Stimulated activated CD8-positive, alpha-beta memory T cell treated with anti-CD3 and anti-CD28 coated beads, Interleukin-7, amount 100 ng/mL, for 48 hours (primary cell): ENCODE measurements around the gene PROSER3.
"Not testable (repeated sequence)": the region's sequence is repeated elsewhere in the genome, so short reads cannot be mapped to it uniquely, and the experiment has no call there.

ENCODE experiments used
- DNase-seq, 2 donors: peaks; one replicate each; pipeline ENCODE4 v3.0.0-alpha.2; 2020; ENCODE audit warnings: low read depth in 1 of 2; ENCODE audit errors: extremely low read depth in 1 of 2

The PROSER3 gene

DNA sequence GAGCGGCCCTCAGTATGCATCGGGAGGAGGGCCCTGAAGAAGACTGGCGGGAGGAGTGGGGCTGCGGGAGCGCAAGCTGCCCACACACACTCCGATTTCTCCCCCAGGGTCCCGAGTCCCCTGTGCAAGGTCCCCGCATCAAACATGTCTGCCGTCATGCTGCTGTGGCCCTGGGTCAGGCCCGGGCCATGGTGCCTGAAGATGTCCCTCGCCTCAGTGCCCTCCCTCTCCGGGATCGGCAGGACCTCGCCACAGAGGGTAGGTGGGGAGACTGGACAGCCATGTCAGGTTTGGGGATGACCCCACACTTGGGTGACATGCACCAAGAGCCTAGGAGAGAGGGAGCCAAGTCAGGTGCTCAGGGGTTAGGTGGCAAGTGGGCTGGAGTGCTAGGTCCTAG, 35.5 kb upstream of the PROSER3 start:
- no peak for DNase-seq

DNA sequence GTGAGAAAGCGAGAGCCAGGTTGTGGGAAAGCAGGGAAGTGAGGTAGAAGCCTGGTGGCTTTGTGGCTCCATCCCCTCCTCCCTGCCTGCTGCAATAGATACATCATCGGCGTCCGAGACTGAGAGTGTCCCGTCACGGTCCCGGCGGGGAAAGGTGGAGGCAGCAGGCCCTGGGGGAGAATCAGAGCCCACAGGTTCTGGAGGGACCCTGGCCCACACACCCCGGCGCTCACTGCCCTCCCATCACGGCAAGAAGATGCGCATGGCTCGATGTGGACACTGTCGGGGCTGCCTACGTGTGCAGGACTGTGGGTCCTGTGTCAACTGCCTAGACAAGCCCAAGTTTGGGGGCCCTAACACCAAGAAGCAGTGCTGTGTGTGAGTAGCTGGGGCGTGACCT, 35.1 kb upstream of the PROSER3 start:
- no peak for DNase-seq

DNA sequence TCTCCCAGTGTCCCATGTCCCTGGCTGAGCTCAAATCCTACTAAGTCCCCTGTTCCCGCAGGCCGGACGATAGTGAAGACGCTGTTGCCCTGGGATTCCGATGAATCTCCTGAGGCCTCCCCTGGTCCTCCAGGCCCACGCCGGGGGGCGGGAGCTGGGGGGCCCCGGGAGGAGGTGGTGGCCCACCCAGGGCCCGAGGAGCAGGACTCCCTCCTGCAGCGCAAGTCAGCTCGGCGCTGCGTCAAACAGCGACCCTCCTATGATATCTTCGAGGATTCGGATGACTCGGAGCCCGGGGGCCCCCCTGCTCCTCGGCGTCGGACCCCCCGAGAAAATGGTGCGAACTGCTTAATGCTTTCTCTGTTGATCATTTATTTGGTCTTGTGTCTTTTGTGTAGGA, 34.3 kb upstream of the PROSER3 start:
- DNase-seq, result no peak

DNA sequence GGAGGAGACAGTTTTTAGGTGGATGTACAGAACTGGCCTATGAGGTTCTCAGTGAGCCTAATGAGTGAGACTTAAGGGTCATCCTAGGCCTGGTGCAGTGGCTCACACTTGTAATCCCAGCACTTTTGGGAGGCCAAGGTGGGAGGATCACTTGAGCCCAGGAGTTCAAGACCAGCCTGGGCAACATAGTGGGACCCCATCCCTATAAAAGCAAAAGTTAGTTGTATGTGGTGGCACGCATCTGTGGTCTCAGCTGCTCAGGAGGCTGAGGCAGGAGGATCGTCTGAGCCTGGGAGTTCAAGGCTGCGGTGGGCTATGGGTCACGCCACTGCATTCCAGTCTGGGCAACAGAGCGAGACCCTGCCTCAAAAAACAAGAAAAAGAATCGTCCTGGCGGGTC, 33.8 kb upstream of the PROSER3 start:
- not testable (repeated sequence) for DNase-seq

DNA sequence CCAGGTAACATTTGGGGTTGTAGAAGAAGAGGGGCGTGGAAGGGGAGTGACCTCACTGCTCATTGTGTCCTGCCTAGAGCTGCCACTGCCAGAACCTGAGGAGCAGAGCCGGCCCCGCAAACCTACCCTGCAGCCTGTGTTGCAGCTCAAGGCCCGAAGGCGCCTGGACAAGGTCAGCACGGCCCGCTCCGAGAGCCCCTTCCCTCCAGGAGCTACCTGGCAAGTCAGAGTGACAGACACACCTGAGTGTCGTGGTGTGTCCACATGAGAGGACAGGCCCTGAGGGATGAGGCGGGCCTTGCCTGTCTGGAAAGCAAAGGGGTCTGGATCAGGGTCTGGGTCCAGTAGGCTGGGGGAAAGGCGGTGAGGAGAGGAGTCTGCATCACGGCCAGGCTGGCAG, 33.4 kb upstream of the PROSER3 start:
- DNase-seq, result no peak

DNA sequence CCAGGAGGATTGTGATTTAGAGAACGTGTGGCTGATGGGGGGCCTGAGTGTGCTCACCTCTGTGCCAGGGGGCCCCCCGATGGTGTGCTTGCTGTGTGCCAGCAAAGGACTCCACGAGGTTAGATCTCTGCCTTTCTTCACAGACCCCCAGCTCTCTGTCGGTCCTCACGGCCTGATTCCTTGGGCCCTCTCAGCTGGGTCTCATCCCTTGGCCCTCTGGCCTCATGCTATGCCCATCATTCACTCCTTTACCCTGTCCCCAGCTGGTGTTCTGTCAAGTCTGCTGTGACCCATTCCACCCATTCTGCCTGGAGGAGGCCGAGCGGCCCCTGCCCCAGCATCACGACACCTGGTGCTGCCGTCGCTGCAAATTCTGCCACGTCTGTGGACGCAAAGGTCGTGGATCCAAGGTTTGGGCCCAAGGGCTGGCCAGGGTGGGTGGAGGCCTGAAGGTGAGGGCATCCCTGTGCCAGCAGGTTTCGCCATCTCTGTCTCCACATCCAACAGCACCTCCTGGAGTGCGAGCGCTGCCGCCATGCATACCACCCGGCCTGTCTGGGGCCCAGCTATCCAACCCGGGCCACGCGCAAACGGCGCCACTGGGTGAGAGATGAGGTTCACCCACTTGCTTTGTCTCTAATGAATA, 32.6 kb upstream of the PROSER3 start:
- no peak for DNase-seq

DNA sequence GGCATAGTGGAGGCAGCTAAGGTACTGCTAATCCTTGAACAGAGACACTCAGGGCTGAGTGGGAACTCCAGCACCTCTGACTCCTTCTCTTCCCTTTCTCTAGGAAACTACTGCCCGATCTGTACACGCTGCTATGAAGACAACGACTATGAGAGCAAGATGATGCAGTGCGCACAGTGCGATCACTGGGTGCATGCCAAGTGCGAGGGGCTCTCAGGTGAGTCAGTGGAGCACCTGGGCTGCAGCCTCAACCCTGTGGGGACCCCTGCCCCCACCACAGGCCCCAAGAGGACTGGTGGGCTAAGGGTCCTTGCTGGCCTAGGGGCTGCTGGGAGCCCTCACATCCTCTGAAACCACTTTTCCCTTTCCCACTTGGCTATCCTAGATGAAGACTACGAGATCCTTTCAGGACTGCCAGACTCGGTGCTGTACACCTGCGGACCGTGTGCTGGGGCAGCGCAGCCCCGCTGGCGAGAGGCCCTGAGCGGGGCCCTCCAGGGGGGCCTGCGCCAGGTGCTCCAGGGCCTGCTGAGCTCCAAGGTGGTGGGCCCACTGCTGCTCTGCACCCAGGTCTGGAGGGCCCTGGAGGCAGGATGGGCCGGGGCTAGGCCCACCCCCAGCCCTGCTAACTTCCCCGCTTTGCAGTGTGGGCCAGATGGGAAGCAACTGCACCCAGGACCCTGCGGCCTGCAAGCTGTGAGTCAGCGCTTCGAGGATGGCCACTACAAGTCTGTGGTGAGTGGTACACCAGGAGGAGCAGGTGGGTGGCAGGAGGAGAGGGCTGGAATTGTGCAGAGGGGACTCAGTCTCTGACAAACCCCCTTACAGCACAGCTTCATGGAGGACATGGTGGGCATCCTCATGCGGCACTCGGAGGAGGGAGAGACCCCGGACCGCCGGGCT, 30.7 kb upstream of the PROSER3 start:
- no peak for DNase-seq

DNA sequence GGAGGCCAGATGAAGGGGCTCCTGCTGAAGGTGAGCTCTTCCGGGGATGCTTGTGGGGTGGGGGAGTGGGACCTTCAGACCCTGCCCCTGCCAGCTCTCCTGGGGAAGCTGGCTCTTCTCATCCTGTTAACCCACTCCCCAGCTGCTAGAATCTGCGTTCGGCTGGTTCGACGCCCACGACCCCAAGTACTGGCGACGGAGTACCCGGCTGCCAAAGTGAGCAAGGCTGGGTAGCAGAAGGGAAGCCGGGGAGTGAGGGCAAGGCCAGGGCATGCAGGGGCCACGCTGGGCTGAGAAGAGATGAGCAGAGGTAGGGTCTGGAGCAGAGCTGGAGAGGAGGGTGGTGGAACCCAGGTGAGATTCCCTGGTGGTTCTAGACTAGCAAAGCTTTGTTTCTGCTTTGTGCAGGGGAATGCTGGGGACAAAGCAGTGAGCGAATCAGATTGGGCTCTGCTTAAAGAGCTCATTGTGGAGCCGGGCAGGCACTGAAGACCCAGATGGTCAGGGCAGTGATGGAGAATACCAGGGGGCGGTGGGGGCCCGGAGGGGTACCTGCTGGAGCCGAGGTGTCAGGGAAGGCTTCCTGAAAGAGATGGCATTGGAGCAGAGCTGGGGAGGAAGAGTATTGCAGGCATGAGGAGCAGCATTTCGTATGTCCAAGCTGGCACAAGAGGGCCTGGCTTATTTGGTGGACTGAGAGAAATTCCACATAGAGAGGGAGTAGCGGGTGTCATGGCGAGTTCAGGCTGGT, 29.8 kb upstream of the PROSER3 start:
- DNase-seq, result no peak

DNA sequence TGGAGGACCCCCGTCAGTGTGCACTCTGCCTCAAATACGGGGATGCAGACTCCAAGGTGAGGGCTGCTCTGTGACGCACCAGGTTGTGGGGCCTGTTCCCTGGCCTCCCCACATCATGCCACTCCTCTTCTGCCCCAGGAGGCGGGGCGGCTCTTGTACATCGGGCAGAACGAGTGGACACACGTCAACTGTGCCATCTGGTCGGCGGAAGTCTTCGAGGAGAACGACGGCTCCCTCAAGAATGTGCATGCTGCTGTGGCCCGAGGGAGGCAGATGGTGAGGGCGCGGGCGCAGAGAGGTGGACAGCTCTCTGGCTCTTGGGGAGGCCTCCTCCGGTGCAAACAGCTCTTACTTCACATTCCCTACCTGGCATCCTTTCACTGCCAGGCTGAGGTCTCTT, 29.0 kb upstream of the PROSER3 start:
- no peak for DNase-seq

DNA sequence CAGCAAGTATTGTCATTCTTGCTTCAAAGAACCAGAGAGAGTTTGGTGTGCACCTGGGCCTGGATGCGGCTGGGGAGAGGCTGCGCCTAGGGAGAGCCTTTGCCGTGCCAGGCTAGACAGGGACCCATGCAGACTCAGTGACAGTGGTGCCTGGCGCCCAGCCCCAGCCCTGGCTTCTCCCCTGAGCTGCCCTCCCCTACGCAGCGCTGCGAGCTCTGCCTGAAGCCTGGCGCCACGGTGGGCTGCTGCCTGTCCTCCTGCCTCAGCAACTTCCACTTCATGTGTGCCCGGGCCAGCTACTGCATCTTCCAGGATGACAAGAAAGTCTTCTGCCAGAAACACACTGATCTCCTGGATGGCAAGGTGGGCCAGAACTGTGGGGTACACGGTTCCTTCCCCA, 28.2 kb upstream of the PROSER3 start:
- no peak for DNase-seq

DNA sequence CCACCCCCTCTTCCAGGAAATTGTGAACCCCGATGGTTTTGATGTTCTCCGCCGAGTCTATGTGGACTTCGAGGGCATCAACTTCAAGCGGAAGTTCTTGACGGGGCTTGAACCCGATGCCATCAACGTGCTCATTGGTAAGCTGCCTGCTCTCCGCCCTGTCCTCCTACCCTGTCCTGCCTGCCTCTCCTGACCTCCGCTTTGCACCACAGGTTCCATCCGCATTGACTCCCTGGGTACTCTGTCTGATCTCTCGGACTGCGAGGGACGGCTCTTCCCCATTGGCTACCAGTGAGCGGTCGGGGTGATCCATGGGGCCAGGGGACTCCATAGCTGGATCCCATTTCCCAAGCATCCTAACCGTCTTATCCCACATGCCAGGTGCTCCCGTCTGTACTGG, 27.6 kb upstream of the PROSER3 start:
- DNase-seq, result no peak

DNA sequence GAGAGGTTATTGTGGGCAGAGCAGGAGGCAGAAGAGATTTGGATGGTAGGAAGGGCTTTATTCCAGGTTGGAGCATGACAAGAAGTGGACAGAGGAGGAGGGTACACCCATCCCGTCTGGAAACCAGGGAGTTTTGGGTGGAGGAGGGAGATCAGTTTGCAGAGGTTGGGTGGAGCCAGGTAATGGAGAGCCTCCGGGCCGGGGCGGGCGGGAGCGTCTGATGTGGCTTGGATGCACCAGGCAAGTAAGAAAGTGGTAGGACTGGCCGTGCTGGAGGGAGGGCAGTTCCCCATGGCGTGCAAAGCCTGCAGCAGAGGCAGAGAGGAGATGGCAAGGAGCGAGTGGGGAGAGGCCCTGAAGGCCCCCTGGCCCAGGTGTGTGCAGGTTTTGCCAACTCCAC, 26.6 kb upstream of the PROSER3 start:
- DNase-seq, result no peak

DNA sequence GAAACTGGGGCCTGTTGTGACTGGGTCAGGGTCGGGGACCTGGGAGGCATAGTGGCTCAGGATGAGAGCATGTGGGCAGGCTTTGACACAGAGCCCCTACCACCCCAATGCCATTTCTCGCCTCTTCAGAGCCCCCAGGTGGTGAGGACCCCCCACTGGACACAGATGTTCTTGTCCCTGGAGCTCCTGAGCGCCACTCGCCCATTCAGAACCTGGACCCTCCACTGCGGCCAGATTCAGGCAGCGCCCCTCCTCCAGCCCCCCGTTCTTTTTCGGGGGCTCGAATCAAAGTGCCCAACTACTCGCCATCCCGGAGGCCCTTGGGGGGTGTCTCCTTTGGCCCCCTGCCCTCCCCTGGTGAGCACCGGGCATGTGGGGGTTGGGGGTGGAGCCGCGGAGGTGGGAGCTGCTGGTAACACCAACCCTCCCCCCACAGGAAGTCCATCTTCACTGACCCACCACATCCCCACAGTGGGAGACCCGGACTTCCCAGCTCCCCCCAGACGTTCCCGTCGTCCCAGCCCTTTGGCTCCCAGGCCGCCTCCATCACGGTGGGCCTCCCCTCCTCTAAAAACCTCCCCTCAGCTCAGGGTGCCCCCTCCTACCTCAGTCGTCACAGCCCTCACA, 26.1 kb upstream of the PROSER3 start:
- no peak for DNase-seq

DNA sequence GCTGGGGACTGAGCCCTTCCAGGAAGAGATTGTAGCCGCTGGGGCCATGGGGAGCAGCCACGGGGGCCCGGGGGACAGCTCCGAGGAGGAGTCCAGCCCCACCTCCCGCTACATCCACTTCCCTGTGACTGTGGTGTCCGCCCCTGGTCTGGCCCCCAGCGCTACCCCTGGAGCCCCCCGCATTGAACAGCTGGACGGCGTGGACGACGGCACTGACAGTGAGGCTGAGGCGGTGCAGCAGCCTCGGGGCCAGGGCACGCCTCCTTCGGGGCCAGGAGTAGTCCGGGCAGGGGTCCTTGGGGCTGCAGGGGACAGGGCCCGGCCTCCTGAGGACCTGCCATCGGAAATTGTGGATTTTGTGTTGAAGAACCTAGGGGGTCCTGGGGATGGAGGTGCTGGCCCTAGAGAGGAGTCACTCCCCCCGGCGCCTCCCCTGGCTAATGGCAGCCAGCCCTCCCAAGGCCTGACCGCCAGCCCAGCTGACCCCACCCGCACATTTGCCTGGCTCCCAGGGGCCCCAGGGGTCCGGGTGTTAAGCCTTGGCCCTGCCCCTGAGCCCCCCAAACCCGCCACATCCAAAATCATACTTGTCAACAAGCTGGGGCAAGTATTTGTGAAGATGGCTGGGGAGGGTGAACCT, 25.3 kb upstream of the PROSER3 start:
- DNase-seq, result no peak

DNA sequence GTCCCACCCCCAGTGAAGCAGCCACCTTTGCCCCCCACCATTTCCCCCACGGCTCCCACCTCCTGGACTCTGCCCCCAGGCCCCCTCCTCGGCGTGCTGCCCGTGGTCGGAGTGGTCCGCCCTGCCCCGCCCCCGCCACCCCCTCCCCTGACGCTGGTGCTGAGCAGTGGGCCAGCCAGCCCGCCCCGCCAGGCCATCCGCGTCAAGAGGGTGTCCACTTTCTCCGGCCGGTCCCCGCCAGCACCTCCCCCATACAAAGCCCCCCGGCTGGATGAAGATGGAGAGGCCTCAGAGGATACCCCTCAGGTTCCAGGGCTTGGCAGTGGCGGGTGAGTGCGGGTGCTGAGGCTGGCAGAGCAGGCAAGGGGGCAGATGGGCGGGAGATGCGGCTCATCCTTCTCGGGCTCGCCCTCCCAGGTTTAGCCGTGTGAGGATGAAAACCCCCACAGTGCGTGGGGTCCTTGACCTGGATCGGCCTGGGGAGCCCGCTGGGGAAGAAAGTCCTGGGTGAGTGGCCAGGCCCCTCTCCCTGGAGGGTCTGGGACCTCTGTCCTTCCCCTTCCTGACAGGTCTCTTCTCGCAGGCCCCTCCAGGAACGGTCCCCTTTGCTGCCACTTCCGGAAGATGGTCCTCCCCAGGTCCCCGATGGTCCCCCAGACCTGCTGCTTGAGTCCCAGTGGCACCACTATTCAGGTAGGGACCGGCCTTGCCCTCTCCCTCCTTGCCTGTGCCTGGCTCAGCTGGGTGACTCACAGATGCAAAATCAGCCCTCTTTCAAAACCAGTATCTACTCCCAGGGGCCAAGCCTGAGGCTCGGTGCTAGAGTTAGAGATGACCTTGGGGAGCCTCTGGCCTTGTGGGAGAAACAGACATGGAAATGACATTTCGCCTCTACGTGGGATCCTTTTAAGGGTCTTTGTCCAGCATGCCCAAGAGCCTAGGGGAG, 24.5 kb upstream of the PROSER3 start:
- DNase-seq, result no peak

DNA sequence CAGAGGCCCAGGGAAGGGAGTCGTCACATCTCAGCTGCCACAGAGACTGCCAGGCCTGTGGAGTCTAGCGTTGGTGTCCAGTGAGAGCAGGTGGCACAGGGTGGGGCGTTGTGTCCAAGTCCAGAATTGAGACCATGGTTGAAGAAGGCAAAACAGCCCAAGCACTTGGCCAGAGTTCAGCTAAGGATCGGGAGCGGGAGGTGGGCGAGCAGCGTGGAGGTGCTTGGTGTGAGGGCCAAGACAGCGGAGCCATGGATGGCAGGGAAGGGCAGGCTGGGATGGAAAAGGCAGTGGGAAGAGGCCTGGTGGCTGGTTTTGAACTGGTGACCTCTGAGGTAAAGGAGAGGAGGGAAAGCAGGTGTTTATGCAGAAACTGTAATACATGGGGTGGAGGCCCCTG, 23.7 kb upstream of the PROSER3 start:
- no peak for DNase-seq

DNA sequence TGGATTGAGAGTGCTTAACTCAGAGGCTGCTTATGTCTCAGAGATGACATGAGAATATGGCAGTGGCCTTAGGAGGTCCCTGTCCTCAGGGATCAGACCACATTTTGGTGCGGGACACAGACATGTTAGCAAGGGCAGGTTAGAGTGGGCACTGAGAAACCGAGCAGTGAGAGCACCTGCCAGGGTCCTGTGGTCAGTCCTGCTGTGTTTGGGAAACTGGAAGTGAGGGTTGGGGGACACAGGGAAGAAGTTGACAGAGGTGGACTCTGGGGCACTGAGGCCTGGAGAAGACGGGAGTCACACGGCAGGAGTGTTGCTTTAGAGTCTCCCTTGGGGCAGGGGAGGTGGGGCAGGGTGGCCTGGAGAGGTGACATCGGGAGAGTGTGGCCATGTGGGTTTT, 23.1 kb upstream of the PROSER3 start:
- DNase-seq, result no peak

DNA sequence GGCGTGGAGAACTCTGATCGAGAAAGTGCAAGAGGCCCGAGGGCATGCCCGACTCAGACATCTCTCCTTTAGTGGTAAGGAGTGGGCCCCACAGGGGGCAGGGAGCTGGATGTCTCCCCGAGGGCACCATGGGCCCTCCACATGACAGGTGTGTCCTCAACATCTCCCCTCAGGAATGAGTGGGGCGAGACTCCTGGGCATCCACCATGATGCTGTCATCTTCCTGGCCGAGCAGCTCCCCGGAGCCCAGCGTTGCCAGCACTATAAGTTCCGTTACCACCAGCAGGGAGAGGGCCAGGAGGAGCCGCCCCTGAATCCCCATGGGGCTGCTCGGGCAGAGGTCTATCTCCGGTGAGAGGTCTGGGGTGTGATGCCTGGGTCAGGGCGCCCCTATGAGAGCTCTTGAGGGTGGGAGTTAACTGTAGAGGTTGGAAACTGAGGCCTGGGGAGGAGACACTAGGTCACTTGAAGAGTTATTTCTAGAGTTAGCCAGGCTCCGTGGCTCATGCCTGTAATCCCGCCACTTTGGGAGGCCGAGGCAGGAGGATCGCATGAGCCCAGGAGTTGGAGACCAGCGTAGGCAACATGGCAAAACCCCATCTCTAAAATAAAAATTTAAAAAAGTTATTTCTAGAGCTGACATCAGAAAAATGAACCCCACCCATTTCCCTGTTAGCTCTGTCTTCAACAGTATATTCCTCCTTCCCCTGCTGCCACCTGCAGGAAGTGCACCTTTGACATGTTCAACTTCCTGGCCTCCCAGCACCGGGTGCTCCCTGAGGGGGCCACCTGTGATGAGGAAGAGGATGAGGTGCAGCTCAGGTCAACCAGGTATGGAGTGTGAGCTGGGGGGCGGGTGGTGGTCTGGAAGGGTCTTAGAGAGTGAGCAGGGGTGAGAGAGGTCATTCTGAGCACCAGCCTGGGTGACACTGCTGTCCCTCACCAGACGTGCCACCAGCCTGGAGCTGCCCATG, 20.8 kb upstream of the PROSER3 start:
- no peak for DNase-seq
